Ishikawa (cell line): ENCODE data around the gene KIRREL3.

Source experiments
- CREB1 ChIP-seq: IDR thresholded peaks from 2 replicates; pipeline ENCODE4 v1.6.1; 2012; ENCODE audit warnings: low read depth
- MAX ChIP-seq: IDR thresholded peaks from 2 replicates; pipeline ENCODE4 v1.6.1; 2012
- REST ChIP-seq: IDR thresholded peaks from 2 replicates; pipeline ENCODE4 v1.6.1; 2012; ENCODE audit warnings: low read depth, mild to moderate bottlenecking
- TAF1 ChIP-seq: IDR thresholded peaks from 2 replicates; pipeline ENCODE4 v1.6.1; 2012; ENCODE audit warnings: low read depth, mild to moderate bottlenecking
- USF1 ChIP-seq: IDR thresholded peaks from 2 replicates; pipeline ENCODE4 v1.6.1; 2012
- YY1 ChIP-seq: IDR thresholded peaks from 2 replicates; pipeline ENCODE4 v1.6.1; 2012; ENCODE audit warnings: low read depth

- no peak for TF ChIP-seq USF1
- no peak for TF ChIP-seq TAF1
- TF ChIP-seq REST, result no peak
- TF ChIP-seq CREB1, result no peak
- TF ChIP-seq MAX, result no peak
- no peak for TF ChIP-seq YY1
These were observed 510.5 kb downstream of the KIRREL3 start for GRCh38 chr11:126489836-126490660.
